ENCODE results near the gene CREB5. TPM values are rescaled to one million over a fixed set of nuclear protein-coding genes. Genes with fewer than 3 reads are reported as not detected.

The CREB5 gene
- total and polyA plus RNA-seq, 2 experiments from 2014 or later = 2.4 to 4.4 TPM

DNA sequence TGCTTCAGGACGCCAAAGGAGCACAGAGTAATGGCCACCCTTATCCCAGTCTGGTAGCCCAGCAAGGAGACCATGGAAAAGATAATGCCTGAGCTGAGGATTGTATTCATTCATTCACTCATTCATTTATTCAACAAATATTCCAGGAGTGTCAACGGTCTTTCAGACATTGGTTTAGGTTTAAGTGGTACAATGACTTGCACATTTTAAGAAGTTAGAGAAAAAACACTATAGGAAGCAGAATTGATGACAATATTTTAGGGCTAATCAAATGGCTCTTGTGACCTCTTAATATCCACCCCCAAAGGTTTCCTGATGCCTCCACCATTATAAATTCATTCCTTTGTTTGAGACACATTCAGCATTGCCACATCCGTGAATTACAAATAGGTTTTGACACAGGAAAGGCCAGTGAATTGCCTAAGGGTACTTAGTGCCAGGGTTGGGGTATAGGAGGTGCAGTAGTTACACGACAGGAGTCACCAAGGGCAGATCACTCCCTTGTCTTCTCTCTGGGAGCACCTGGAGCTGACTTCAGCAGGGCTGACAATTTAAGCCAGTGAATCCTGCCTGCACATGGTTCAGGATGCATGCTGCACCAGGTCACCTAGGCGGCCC lies 269.5 kb downstream of the CREB5 start:
- H3K9me2 ChIP-seq (ENCODE audit: insufficient read depth) = peaks cover 10% of the 10 kb centered on the region; the same call in 1 of the 2 replicates
- Mint-ChIP-seq H3K36me3 (ENCODE audit: low read depth) (no peaks in the 10 kb centered on the region), H3K4me3 (no peak overlapping the region), H3K27ac (no peak overlapping the region), H3K27me3 (ENCODE audit: insufficient read depth, low read depth, poor library complexity) (peaks cover 3% of the 10 kb centered on the region), H3K9me3 (no peaks in the 10 kb centered on the region), H3K4me1 (peaks cover 3% of the 10 kb centered on the region; the same call in 2 of the 3 replicates)
- no peaks in the 10 kb centered on the region for H3F3A ChIP-seq (replicated peaks; ENCODE audit: low read depth)
- no peak for DNase-seq (ENCODE audit: low spot score)
- no peak overlapping the region for H3K4me2 ChIP-seq
- H3K36me3 ChIP-seq (ENCODE audit: insufficient read depth) = no peaks in the 10 kb centered on the region
- no peaks in the 10 kb centered on the region for H3K27me3 ChIP-seq (ENCODE audit: insufficient read depth)
- H3K27ac ChIP-seq (ENCODE audit: low read depth) = no peak overlapping the region
- TF ChIP-seq JUNB (IDR thresholded peaks at IDR 0.05; ENCODE audit: unreplicated experiment) (no peak), ZNF331 (CRISPR knock-in tag; IDR thresholded peaks at IDR 0.05; ENCODE audit: low read depth) (no peak), NANOG (IDR thresholded peaks at IDR 0.05; ENCODE audit: borderline replicate concordance) (no peak), CREB1 (CRISPR knock-in tag; IDR thresholded peaks at IDR 0.05; ENCODE audit: low read depth) (no peak), STAT1 (IDR thresholded peaks at IDR 0.05; ENCODE audit: unreplicated experiment) (no peak), EZH2phosphoT487 (IDR thresholded peaks at IDR 0.05; ENCODE audit: unreplicated experiment) (no peak)
- TF ChIP-seq, protein P1, sequence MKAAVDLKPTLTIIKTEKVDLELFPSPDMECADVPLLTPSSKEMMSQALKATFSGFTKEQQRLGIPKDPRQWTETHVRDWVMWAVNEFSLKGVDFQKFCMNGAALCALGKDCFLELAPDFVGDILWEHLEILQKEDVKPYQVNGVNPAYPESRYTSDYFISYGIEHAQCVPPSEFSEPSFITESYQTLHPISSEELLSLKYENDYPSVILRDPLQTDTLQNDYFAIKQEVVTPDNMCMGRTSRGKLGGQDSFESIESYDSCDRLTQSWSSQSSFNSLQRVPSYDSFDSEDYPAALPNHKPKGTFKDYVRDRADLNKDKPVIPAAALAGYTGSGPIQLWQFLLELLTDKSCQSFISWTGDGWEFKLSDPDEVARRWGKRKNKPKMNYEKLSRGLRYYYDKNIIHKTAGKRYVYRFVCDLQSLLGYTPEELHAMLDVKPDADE (IDR thresholded peaks at IDR 0.05) = no peak
- TF ChIP-seq, protein P2, sequence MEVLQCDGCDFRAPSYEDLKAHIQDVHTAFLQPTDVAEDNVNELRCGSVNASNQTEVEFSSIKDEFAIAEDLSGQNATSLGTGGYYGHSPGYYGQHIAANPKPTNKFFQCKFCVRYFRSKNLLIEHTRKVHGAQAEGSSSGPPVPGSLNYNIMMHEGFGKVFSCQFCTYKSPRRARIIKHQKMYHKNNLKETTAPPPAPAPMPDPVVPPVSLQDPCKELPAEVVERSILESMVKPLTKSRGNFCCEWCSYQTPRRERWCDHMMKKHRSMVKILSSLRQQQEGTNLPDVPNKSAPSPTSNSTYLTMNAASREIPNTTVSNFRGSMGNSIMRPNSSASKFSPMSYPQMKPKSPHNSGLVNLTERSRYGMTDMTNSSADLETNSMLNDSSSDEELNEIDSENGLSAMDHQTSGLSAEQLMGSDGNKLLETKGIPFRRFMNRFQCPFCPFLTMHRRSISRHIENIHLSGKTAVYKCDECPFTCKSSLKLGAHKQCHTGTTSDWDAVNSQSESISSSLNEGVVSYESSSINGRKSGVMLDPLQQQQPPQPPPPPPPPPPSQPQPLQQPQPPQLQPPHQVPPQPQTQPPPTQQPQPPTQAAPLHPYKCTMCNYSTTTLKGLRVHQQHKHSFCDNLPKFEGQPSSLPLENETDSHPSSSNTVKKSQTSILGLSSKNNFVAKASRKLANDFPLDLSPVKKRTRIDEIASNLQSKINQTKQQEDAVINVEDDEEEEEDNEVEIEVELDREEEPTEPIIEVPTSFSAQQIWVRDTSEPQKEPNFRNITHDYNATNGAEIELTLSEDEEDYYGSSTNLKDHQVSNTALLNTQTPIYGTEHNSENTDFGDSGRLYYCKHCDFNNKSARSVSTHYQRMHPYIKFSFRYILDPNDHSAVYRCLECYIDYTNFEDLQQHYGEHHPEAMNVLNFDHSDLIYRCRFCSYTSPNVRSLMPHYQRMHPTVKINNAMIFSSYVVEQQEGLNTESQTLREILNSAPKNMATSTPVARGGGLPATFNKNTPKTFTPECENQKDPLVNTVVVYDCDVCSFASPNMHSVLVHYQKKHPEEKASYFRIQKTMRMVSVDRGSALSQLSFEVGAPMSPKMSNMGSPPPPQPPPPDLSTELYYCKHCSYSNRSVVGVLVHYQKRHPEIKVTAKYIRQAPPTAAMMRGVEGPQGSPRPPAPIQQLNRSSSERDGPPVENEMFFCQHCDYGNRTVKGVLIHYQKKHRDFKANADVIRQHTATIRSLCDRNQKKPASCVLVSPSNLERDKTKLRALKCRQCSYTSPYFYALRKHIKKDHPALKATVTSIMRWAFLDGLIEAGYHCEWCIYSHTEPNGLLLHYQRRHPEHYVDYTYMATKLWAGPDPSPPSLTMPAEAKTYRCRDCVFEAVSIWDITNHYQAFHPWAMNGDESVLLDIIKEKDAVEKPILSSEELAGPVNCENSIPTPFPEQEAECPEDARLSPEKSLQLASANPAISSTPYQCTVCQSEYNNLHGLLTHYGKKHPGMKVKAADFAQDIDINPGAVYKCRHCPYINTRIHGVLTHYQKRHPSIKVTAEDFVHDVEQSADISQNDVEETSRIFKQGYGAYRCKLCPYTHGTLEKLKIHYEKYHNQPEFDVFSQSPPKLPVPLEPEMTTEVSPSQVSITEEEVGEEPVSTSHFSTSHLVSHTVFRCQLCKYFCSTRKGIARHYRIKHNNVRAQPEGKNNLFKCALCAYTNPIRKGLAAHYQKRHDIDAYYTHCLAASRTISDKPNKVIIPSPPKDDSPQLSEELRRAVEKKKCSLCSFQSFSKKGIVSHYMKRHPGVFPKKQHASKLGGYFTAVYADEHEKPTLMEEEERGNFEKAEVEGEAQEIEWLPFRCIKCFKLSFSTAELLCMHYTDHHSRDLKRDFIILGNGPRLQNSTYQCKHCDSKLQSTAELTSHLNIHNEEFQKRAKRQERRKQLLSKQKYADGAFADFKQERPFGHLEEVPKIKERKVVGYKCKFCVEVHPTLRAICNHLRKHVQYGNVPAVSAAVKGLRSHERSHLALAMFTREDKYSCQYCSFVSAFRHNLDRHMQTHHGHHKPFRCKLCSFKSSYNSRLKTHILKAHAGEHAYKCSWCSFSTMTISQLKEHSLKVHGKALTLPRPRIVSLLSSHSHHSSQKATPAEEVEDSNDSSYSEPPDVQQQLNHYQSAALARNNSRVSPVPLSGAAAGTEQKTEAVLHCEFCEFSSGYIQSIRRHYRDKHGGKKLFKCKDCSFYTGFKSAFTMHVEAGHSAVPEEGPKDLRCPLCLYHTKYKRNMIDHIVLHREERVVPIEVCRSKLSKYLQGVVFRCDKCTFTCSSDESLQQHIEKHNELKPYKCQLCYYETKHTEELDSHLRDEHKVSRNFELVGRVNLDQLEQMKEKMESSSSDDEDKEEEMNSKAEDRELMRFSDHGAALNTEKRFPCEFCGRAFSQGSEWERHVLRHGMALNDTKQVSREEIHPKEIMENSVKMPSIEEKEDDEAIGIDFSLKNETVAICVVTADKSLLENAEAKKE (CRISPR knock-in tag; IDR thresholded peaks at IDR 0.05) = no peak
- no peak for ATAC-seq
- no peaks in the 10 kb centered on the region for H3K79me2 ChIP-seq (replicated peaks; ENCODE audit: insufficient read depth)
- no peak overlapping the region for H3K4me3 ChIP-seq
- H3K4me1 ChIP-seq (ENCODE audit: insufficient read depth) = peaks cover 16% of the 10 kb centered on the region
- no peaks in the 10 kb centered on the region for H4K20me1 ChIP-seq (replicated peaks; ENCODE audit: insufficient read depth)
- H2AFZ ChIP-seq = no peak overlapping the region
